OCI-M2 (cell line): ENCODE results near the gene TMEM53.
"Not testable (repeated sequence)": the region's sequence is repeated elsewhere in the genome, so short reads cannot be mapped to it uniquely, and the experiment has no call there.

Source experiments
- DNase-seq: peaks from one replicate; lab custom pipeline; 2025; ENCODE audit not compliant: unreplicated experiment; lab: John Stamatoyannopoulos, UW

The TMEM53 gene

GRCh38 chr1:44672961-44673674 is 1.2 kb downstream of the TMEM53 start:
- no peak for DNase-seq

- DNase-seq, result no peak
Measured at GRCh38 chr1:44672254-44672955, 1.9 kb downstream of the TMEM53 start.

GRCh38 chr1:44670751-44671640 is 3.3 kb downstream of the TMEM53 start:
- no peak for DNase-seq

GRCh38 chr1:44666719-44667118 is 7.6 kb downstream of the TMEM53 start:
- DNase-seq, result not testable (repeated sequence)

GRCh38 chr1:44664730-44665370 is 9.4 kb downstream of the TMEM53 start:
- no peak for DNase-seq

GRCh38 chr1:44663417-44663816 is 10.9 kb downstream of the TMEM53 start:
- DNase-seq, result no peak

GRCh38 chr1:44662683-44663030 is 11.6 kb downstream of the TMEM53 start:
- no peak for DNase-seq

- no peak for DNase-seq
Measured at GRCh38 chr1:44661781-44662682, 12.2 kb downstream of the TMEM53 start.

DNA sequence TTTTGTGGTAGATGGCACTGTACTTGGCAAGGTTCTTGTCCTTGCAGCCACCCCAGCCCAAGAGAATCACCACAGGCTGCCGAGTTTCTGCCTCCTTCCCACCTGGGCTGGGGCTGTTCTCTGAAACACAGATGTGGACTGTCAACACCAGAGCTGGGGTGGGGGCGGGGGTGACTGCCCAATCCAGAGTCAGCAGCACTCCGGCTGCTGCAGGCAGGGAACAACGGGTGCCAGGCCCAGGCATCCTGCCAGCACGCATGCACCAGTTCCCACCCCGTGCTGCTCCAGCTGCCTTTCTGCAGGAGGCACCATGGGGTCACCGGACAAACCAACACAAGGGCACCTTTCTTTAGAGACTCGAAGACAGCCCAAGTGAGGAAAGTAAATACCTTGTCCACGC is 14.1 kb downstream of the TMEM53 start:
- DNase-seq, result no peak

- no peak for DNase-seq
Measured at GRCh38 chr1:44659566-44659965, 14.7 kb downstream of the TMEM53 start.

- DNase-seq, result no peak
Measured at GRCh38 chr1:44655609-44656008, 18.7 kb downstream of the TMEM53 start.

DNA sequence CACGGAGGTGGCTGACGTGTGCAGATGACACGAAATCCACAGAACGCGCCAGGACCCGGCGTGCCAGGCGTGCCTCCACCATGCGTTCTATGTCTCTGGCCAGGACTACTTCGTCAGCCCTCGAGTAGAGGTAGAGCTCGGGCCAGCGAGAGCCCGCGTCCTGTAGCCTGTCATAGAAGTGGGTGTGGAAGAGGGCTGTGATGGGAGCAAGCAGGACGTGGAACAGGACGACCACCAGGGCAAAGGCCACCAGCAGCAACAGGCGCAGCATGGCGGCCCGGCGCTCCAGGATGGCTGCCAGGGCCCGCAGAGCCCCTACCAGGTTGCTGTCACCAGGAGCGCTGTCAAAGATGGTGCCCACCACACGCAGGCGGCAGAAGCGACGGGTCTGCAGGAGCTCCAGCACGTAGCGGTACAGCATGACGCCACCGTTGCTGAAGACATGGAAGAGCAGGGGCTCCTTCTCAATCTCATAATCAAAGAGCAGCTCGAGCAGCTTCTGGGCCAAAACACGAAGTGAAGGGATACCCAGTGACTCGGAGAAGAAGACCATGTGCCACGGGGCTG is 19.6 kb downstream of the TMEM53 start:
- no peak for DNase-seq

- no peak for DNase-seq
Measured at GRCh38 chr1:44653107-44653964, 20.9 kb downstream of the TMEM53 start.

DNA sequence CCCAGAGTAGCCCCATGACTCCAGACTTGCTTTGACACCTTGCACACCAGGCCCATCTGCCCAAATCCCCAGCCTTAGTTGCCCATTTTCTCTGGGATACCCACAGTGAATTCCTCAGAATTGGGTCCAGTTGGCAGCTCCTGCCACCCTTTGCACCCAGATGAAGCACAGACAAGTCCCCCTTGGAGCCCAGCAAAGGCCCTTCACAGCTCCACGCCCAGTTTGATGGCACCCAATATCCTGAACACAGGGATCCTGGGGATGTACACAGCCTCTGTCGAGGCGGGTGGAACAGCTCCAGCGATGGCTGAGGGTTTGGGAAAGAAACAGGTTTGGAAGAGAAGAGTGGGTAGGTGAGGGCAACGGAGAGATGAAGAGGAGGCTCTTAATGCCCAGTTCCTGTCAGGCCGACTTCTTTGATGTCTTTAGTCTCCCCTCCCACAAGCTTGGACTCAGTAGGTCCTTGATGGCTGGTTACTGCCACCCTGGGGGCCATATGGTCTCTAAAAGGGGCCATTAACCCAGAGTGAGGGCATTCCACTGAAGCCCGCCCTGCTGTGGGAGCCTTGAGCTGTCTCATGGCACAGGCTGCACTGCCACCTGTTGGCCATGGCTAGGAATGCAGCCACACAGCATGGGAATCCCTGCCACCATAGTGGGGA is 21.7 kb downstream of the TMEM53 start:
- peak; percentile 35 for DNase-seq

DNA sequence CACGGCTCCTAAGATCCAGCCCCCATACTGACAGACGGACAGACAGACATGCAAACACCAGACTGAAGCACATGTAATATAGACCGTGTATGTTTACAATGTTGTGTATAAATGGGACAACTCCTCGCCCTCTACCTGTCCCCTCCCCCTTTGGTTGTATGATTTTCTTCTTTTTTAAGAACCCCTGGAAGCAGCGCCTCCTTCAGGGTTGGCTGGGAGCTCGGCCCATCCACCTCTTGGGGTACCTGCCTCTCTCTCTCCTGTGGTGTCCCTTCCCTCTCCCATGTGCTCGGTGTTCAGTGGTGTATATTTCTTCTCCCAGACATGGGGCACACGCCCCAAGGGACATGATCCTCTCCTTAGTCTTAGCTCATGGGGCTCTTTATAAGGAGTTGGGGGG is 23.2 kb downstream of the TMEM53 start:
- DNase-seq, result no peak

GRCh38 chr1:44650159-44650831 is 24.0 kb downstream of the TMEM53 start:
- DNase-seq, result no peak

- DNase-seq, result no peak
Measured at GRCh38 chr1:44649788-44650158, 24.5 kb downstream of the TMEM53 start.
